HG03520 (cell line): ENCODE data around the gene PTPRT.

Source experiments
- ATAC-seq: cut with Tn5 transposase; IDR thresholded peaks from one replicate; pipeline ENCODE4 v1.9.1; 2021; ENCODE audit warnings: mild to moderate bottlenecking, moderate library complexity; ENCODE audit not compliant: unreplicated experiment

Gene PTPRT

GRCh38 chr20:42740226-42740870 lies 449.4 kb downstream of the PTPRT start:
- no peak for ATAC-seq

- ATAC-seq: no peak
Measured at GRCh38 chr20:42739683-42740082, 450.0 kb downstream of the PTPRT start.

GRCh38 chr20:42735539-42735938 lies 454.2 kb downstream of the PTPRT start:
- ATAC-seq: no peak

- no peak for ATAC-seq
Measured at GRCh38 chr20:42734660-42735368, 454.9 kb downstream of the PTPRT start.

- ATAC-seq: no peak
Measured at GRCh38 chr20:42721923-42722322, 467.8 kb downstream of the PTPRT start.

GRCh38 chr20:42714298-42715141 lies 475.2 kb downstream of the PTPRT start:
- no peak for ATAC-seq

GRCh38 chr20:42708266-42708665 lies 481.4 kb downstream of the PTPRT start:
- no peak for ATAC-seq

- ATAC-seq: no peak
Measured at GRCh38 chr20:42706759-42707158, 482.9 kb downstream of the PTPRT start.

GRCh38 chr20:42705550-42705949 lies 484.2 kb downstream of the PTPRT start:
- ATAC-seq: no peak

- no peak for ATAC-seq
Measured at GRCh38 chr20:42703744-42704143, 486.0 kb downstream of the PTPRT start.

- no peak for ATAC-seq
Measured at GRCh38 chr20:42701948-42702347, 487.8 kb downstream of the PTPRT start.

- ATAC-seq: no peak
Measured at GRCh38 chr20:42700372-42700771, 489.3 kb downstream of the PTPRT start.

- no peak for ATAC-seq
Measured at GRCh38 chr20:42697962-42698361, 491.7 kb downstream of the PTPRT start.

- no peak for ATAC-seq
Measured at GRCh38 chr20:42690842-42691437, 498.8 kb downstream of the PTPRT start.

- ATAC-seq: no peak
Measured at GRCh38 chr20:42688576-42688975, 501.1 kb downstream of the PTPRT start.

GRCh38 chr20:42686057-42686456 lies 503.6 kb downstream of the PTPRT start:
- ATAC-seq: no peak

GRCh38 chr20:42678895-42679294 lies 510.8 kb downstream of the PTPRT start:
- ATAC-seq: no peak

- ATAC-seq: no peak
Measured at GRCh38 chr20:42656130-42656529, 533.6 kb downstream of the PTPRT start.

GRCh38 chr20:42652266-42652665 lies 537.4 kb downstream of the PTPRT start:
- no peak for ATAC-seq

- no peak for ATAC-seq
Measured at GRCh38 chr20:42650191-42650746, 539.4 kb downstream of the PTPRT start.

- ATAC-seq: no peak
Measured at GRCh38 chr20:42649748-42650147, 540.0 kb downstream of the PTPRT start.
